HuH-7 (cell line): ENCODE results near the gene SFXN4.
"Not testable (repeated sequence)": the region's sequence is repeated elsewhere in the genome, so short reads cannot be mapped to it uniquely, and the experiment has no call there.

Experiments used
- DNase-seq: peaks from one replicate; pipeline ENCODE4 v3.0.0; 2011; ENCODE audit warnings: low spot score

Gene SFXN4

DNA sequence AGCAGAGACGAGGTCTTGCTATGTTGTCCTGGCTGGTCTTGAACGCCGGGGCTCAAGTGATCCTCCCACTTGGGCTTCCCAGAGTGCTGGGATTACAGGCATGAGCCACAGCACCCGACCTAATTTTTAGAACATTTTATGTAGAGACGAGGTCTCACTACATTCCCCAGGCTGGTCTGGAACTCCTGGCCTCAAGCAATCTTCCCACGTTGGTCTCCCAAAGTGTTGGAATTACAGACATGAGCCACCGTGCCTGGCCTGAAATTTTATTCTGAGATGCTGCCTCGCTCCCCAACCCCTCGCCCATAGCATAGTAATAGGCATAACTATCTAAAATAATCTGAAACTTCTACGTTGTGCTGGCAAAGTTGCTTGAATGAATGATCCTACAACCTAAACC, 21.9 kb downstream of the SFXN4 start:
- DNase-seq, result no peak

DNA sequence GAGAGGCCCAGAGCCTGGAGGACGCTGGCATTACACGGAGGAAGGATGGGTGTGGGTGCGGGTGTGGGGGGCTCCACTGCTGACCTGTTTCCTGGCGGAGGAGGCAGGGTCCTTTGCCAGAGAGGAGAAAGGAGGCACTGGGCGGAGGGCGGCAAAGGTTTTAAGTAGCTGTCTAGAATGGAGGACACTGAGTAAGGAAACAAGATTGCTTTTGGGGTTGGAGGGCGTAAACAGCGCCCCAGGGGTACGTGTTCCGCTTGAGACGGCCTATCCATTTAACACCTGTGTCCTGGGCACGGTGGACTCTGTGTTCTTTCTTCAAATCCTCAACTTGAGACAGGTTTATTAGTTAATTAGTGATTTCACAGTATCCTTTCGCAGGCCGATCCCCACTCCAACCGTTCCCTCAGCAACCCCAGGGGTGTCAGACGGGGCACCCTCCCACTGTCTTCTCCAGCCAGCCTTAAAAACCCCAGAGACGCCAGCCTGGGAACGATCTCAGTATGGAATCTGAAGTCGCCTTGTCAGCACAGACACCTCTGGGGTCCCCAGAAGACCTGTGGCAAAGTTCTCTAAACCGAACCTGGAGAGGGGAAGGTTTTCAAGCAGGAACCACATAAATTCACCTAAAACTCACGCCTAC, 24.8 kb downstream of the SFXN4 start:
- no peak for DNase-seq

DNA sequence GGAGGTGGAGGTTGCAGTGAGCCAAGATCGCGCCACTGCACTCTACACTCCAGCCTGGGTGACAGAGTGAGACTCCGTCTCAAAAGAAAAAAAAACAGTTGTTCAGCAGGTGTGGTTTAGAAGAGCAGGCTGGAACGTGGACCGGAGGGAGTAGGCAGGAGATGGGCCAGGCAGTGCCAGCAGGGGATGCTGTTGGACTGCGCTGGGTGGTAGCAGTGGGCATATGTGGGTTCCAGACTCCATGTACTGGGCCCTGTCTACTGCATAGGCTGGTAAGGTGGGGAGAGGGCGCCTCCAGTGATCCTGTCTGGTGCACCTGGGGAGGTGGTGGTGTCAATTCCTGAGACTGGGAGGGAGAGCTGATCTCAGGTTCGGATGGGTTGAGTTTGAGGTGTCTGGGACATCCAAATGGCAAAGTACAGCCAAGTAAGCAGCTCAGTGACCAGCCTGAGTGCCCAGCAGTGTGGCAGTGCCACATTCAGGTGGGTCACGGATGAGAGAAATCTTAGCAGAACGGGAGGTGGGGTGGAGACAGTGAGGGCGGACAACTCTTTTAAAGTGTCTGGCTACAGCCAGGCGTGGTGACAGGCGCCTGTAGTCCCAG, 25.9 kb downstream of the SFXN4 start:
- peak; percentile 45 for DNase-seq

DNA sequence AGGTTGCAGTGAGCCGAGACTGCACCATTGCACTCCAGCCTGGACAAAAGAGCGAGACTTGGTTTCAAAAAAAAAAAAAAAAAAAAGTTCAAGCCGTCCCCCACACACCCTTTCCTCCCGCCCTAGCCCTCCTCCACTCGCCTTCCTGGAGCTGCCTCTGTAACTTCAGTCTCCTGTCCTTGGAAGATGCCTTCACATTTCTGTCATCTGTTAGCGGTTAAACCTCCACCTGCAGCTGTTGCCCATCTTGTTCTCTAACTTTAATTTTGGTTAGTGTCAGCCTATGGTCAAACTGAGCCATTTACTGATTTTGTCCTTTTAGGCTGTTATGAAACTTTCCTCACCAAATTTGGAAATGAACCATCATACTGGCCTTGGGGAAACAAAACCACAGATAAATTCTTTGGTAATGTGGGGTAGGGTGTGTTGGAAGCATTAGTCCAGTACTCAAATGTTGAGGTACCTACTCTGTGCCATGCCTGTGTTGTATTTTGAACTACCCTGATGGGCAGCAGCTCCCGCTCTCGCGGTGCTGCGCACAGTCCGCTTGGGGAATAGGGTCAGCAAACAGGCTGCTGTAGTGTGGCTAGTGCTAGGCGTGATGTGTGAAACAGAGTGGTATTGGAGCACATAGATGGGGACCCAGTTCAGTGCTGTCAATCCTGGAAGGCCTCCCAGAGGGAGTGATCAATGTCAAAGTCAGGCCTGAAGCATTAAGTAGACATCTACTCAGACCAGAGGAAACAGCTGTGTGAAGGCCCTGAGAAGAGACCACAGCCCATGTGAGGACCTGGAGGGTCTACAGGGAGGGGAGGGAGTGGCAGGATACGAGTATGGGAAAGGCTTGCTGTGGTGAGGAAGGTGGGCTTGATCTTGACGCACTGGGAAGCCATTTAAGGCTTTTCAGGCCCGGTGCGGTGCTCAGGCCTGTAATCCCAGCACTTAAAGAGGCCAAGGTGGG, 26.9 kb downstream of the SFXN4 start:
- no peak for DNase-seq

DNA sequence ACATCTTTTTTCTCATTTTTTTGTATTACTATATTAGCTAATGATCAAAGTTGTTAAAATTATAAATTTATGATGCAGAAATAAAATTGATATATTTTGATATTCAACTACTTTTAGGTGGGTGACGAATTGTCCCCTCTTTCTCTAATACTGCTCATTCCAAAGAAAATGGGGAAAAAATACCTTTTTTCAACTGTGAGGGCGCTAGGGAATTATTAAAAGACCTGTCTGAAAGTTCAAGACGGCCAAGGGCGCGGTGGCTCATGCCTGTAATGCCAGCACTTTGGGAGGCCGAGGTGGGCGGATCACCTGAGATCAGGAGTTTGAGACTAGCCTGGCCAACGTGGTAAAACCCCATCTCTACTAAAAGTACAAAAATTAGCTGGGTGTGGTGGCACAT, 27.6 kb downstream of the SFXN4 start:
- DNase-seq, result not testable (repeated sequence)

DNA sequence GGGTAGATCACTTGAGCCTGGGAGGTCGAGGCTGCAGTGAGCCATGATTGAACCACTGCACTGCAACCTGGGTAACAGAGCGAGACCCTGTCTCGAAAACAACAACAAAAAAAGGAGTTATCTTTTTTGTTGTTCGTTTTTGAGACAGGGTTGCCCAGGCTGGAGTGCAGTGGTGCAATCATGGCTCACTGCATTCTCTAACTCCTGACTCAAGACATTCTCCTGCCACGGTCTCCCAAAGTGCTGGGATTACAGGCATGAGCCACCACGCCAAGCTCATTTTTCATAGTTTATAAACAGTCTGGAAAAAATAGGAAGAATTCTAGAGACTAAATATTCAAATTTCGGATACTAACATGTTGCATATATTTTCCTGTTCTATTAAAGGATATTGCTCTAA, 29.4 kb downstream of the SFXN4 start:
- no peak for DNase-seq

DNA sequence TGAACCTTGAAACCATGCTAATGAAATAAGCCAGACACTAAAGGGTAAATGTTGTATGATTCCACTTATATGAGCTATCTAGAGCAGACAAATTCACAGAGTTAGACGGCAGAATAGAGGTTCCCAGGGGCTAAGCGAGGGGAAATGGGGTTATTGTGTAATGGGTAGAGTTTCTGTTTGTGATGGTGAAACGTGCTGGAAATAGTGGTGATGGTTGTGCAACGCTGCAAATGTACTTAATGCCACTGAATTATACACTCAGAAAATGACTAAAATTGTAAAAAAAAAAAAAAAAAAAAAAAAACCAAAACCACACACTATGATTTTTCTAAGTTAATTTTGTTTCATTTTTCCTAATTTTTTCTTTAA, 30.0 kb downstream of the SFXN4 start:
- DNase-seq, result no peak

DNA sequence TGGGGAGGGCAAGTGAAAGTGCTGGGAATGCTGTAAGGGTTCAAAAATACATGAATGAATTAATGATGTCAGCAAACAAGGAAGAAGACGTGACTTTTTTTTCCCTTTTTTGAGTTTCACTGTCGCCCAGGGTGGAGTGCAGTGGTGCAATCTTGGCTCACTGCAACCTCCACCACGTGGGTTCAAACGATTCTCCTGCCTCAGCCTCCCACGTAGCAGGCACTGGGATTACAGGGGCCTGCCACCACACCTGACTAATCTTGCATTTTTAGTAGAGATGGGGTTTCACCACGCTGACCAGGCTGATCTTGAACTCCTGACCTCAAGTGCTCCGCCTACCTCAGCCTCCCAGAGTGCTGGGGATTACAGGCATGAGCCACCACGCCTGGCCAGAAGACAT, 31.6 kb downstream of the SFXN4 start:
- DNase-seq, result no peak

DNA sequence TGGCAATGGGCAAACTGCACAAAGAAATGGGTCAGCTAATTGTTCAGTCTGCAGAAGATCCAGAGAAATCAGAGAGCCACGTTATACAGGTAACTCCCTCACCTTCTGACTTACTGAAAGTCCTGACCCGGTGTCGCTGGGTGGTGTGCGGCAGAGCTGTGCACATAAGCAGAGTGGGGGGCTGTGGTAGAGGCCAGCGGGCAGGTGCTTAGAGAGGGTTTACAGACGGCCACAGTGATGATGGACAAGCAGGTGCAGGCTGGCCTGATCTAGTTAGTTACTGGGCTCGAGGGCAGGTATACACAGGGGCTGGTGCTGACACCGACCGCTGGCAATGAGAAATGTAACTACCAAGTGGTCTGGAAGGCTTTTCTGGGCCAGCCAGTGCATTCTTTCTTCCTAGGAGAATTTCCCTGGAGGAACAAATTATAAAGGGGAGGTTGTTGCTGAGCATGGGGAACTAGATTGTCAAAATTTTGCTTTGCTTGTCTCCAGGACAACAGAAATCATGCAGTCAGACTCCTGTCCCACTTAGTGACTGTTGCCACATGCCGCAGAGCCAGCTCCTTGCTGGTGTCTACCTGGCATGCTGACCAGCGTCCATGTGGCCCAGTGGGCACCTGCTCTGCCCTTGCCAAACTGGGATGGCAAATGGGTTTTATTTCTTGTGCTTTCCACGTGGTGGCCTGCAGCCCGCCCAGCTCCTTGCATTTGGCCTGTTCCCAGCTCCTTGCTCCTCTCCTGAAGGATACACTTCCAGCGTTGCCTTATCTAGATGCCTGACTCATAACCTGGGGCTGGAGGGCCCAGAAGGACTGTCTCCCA, 32.8 kb downstream of the SFXN4 start:
- no peak for DNase-seq

DNA sequence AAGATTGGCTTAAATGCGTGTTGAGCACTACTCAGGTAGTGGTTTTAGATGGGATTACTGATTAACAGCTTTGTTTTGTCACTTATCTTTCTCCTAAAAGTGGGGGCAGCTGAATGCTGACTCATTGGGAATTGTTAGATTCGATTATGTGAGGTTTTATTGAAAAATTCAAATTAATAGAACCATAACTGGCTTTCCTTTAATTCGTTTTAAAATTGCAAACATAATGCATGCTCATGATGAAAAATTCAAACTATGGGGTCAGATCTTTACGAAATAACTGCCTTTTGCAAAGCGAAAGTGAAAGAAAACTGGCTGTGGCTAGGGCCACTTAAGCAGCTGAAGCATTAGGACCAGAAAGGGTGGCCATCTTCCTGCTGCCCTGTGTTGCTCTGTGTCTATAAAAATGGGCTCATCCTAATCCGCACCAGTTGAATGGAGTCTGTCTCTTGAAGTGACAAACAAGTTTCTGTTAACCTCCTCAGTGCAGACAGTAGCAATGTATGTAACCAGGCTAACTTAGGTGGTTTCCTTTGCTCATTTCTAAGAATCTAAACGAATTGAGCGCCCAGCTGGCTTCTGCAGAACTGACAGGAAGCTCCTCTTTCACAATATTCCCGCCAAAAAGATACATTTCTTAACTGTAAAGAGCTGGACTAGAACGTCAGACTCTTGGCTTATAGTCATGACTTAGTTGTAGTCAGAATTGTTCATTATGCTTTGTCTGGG, 33.8 kb downstream of the SFXN4 start:
- peak; percentile 20 for DNase-seq

DNA sequence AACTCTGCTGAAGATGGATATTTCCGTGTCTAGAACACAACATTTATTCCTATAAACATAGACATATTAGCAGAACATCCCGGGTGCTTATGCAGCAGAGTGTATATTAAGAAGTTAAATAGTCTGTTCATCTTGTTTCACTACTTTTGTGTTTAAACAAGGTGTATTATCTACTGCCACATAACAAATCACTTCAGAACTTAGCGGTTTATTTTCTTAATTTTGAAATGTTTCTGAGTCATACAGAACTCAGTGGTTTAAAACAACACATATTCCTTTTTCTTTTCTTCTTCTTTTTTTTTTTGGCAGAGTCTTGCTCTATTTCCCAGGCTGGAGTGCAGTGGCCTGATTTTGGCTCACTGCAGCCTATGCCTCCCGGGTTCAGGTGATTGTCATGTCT, 35.8 kb downstream of the SFXN4 start:
- no peak for DNase-seq

DNA sequence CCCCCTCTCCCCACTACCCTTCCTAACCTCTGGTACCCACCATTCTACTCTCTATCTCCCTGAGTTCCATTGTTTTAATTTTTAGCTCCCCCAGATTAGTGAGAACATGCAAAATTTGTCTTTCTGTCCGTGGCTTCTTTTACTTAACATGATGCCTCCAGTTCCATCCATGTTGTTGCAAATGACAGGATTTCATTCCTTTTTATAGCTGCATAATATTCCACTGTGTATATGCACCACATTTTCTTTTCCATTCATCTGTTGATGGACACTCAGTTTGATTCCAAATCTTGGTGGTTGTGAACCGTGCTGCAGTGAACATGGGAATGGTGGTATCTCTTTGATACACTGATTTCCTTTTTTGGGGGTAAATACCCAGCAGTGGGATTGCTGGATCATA, 39.6 kb downstream of the SFXN4 start:
- DNase-seq, result no peak

DNA sequence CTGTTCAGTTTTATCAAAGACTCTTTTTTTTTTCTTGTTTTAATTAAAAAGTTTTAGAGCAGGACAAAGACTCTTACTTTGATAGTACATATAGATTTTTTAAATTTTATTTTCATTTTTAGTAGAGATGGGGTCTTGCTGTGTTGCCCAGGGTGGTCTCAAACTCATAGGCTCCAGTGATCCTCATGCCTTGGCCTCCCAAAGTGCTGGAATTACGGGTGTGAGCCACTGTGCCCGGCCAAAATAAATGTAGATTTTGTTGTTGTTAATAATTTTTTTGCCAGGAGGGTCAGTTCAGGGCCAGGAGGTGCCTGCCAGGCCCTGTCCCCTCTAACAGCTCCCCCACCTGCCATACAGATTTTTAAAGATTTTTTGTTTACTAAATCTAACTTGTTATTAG, 44.6 kb downstream of the SFXN4 start:
- DNase-seq, result no peak

DNA sequence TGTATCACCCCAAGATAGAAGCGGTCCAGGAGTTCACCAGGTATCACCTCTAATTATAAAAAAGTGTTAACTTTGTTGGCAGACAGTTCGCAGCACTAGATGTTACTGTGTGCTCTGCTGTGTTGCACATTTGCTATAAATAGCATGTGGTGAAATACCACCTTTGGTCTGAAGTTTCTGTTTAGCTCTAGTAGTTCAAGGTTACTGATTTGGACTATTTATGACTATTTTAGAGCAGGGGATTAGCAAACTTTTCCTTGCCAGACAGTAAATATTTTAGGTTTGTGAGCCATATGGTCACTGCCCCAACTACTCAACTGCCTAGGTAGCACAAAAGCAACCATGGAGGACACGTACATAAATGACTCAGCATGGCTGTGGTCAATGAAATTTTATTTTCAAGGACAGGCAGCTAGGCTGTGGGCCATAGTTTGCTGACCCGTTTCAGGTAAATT, 45.1 kb downstream of the SFXN4 start:
- DNase-seq, result peak; percentile 44

DNA sequence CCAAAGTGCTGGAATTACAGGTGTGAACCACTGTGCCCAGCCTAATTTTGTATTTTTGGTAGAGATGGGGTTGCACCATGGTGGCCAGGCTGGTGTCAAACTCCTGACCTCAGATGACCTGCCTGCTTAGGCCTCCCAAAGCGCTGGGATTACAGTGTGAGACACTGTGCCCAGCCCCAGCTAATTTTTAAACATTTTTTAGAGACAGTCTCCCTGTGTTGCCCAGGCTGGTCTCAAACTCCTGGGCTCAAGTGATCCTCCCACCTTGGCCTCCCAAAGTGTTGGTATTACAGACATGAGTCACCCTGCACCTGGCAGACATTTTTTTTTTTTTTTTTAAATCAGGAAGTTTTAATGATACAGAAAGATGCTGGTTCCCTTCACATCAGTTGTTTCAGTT, 46.1 kb downstream of the SFXN4 start:
- no peak for DNase-seq

DNA sequence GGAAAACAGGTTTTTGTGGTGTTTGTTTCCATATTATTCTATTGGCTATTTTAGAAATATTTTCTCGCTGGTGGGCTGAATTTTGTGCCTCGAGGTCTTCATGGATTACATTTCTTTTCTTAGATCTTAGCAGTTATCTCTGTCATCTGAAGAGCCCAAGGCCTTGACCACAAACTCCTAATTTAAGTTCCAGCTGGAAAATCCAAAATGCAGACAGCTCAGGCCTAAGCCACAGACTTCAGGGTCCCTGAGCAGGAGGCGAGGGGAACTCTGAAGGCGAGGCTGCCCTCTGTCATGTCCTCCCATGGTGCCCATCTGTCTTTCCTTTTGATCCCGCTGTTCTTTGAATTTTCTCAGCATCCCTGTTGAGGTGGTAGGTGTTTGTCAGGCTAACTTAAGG, 47.3 kb downstream of the SFXN4 start:
- no peak for DNase-seq

DNA sequence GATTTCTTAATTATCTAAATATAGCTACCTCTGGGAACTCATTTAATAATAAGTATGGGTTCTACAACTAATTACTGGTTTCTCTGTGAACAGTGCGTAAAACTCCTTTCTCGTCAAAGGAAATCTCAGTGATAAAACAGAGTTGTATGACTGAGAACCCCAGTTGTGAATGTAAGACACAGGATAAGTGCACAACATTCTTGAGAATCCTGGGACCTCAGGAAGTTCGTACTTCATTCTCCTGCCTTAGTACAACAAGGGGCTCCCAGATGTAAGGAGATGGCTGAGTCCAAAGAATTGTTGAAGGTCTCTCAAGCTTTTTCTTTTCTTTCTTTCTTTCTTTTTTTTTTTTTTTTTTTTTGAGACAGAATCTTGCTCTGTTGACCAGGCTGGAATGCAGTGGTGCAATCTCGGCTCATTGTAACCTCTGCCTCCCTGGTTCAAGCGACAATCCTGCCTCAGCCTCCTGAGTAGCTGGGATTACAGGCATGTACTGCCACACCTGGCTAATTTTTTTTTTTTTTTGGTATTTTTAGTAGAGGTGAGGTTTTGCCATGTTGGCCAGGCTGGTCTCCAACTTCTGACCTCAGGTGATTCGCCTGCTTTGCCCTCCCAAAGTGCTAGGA, 49.1 kb downstream of the SFXN4 start:
- DNase-seq, result no peak

DNA sequence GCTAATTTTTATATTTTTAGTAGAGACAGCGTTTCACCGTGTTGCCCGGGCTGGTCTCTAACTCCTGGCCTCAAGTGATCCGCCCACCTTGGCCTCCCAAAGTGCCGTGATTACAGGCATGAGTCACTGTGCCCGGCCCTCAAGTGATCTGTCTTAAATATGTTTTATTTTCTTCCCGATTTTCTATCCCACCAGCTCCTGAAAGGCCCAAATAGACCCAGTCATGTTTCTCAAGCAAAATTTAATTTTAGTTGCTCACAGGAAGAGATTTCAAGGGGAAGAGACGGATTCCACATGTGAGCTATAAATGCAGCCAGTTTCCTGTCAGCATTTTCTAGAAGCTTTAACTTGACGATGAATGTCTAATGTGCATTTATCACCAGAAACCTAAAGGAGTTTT, 49.6 kb downstream of the SFXN4 start:
- DNase-seq, result no peak

DNA sequence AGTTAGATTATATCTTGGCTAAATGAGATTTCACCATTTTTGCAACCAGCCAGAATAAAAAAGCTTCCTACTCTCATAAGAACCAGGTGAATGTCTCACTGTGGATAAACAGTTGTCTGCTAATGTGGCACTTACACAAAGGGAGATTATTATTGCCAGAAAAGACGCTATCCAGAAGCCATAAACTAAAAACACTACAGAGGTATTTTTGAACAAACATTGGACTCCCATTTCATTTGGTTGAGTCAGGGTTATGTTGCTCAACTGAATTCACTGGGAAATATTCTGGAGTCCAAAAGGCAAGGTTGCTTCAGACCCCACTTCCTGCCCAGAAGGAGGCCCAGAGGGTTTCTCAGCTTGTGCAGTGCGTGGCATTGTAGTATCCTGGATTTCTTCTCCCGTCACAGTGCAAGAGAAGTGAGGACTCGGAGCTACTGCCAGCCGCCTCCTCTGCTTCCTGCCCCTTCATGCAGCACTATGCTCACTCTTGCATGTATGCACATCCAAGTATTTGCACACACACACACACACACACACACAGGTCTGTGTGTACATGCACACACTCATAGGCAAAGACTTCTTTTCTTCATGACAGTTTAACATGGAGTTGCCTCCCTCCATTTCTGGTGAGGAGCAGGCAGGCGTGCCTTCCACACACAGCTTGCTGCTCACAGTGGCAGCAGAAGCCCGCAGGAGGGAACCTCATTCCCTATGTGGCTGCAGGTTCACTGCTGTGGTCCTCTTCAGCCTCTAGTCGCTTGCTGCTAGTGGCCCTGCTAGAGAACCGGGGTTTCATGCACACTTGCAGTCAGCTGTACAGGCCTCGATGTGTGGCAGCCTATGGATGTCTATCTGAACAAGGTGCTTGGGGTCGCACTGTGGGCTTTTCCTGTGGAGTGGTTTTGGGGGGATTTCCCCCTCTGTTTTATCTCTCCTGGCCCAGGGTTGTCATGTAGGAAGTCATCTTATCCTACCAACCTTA, 51.5 kb downstream of the SFXN4 start:
- DNase-seq, result peak; percentile 77

DNA sequence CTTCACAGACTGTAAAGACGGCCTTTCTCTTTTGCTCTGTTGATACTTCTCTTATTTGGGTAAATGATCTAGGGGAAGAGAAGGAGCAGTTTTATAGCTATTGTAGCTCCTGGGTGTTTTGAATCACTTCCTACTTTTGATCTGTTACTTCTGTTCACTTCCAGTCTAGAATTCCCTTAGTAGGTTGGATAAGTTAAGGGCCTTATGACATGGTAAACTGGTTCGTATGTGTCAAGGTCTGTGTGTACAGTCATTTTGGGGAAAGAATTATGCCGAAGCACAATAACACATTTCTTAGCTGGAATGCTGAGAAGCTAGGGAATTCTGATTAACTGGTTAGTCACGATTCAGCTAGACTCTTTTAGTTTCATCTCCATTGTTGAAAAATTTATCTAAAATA, 53.5 kb downstream of the SFXN4 start:
- no peak for DNase-seq
